AG10803 (cell line): ENCODE data around the gene CPT1C.

Experiments
- DNase-seq: peaks from one replicate; pipeline ENCODE4 v3.0.0; 2010; ENCODE audit warnings: low read depth
- H3K4me3 ChIP-seq: 2 replicates; pipeline ENCODE4 v1.5.1; 2011; ENCODE audit warnings: mild to moderate bottlenecking, low read length, control low read depth
- TF ChIP-seq, protein P1 (sequence below): conservative IDR thresholded peaks from 2 replicates; pipeline ENCODE4 v1.5.1; 2011; ENCODE audit warnings: mild to moderate bottlenecking, low read length, control low read depth, inconsistent platforms

Gene CPT1C

DNA sequence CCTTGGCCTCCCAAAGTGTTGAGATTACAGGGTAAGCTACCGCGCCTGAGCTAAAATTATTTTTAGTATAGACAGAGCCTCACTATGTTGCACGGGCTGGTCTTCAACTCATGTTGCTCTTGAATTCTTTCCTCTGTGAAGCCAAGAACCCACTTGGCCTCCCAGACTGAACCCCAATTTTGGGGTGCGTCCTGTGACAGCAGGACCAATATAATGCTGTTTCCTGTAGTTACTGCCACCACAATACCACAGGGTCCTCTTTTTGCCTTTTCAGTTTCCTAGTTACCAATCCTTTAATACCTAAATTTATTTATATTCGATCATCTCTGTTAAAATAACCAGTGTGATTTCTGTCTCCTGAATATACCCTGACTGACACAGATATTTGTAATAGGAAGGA, 39.2 kb downstream of the CPT1C start:
- no peak overlapping the region for H3K4me3 ChIP-seq
- DNase-seq, result no peak
- TF ChIP-seq, protein P1, sequence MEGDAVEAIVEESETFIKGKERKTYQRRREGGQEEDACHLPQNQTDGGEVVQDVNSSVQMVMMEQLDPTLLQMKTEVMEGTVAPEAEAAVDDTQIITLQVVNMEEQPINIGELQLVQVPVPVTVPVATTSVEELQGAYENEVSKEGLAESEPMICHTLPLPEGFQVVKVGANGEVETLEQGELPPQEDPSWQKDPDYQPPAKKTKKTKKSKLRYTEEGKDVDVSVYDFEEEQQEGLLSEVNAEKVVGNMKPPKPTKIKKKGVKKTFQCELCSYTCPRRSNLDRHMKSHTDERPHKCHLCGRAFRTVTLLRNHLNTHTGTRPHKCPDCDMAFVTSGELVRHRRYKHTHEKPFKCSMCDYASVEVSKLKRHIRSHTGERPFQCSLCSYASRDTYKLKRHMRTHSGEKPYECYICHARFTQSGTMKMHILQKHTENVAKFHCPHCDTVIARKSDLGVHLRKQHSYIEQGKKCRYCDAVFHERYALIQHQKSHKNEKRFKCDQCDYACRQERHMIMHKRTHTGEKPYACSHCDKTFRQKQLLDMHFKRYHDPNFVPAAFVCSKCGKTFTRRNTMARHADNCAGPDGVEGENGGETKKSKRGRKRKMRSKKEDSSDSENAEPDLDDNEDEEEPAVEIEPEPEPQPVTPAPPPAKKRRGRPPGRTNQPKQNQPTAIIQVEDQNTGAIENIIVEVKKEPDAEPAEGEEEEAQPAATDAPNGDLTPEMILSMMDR, result no peak

DNA sequence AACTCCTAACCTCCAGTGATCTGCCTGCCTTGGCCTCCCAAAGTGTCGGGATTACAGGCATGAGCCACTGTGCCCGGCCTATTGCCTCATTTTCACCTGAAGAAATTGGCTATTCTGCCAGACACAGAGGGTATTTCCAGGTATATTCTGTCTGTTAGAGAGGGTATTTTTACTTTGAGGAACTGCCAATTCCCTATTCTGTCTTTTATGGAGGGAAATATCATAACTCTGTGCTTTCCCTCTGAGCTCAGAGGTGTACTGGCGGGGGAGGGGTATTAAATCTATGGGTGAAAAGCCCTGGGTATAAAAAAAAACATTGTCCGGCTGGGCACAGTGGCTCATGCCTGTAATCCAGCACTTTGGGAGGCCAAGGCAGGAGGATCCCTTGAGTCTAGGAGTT, 47.4 kb downstream of the CPT1C start:
- no peak for DNase-seq
- TF ChIP-seq, protein P1, result no peak
- H3K4me3 ChIP-seq, result no peak overlapping the region

DNA sequence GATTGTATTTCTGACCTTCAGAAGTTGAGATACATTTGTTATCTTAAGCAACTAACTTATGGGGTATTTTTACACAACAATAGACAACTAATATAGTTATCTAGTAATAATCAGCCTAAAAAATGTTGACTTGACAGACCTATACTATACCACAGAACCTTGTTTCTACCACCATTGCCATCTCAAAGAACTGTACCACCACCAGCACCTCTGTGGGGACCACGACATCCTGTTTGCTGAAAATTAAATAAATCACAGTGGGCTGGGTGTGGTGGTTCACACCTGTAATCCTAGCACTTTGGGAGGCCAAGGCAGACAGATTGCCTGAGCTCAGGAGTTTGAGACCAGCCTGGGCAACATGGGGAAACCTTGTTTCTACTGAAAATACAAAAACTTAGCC, 48.2 kb downstream of the CPT1C start:
- no peak for DNase-seq
- no peak overlapping the region for H3K4me3 ChIP-seq
- TF ChIP-seq, protein P1, result no peak

DNA sequence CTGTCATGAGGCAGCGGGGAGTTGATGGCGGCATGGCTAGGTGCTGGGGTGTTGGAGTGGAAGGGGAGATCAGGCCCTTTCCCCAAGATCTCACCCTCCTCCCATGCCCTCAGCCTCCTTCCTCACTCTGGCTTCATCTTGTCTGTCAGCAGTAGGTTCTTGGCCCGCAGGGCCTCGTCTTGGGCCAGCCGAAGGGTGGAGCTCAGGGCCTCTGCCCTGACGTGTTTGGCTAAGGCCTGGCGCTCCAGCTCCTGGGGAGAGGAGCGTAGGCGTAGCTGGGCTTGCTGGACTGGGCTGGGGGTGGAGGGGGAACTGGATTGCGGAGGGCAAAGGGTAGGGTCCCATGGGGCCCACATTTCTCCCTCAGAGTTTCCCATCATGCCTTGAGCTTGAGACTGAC, 49.0 kb downstream of the CPT1C start:
- H3K4me3 ChIP-seq, result no peak overlapping the region
- TF ChIP-seq, protein P1, result no peak
- no peak for DNase-seq

DNA sequence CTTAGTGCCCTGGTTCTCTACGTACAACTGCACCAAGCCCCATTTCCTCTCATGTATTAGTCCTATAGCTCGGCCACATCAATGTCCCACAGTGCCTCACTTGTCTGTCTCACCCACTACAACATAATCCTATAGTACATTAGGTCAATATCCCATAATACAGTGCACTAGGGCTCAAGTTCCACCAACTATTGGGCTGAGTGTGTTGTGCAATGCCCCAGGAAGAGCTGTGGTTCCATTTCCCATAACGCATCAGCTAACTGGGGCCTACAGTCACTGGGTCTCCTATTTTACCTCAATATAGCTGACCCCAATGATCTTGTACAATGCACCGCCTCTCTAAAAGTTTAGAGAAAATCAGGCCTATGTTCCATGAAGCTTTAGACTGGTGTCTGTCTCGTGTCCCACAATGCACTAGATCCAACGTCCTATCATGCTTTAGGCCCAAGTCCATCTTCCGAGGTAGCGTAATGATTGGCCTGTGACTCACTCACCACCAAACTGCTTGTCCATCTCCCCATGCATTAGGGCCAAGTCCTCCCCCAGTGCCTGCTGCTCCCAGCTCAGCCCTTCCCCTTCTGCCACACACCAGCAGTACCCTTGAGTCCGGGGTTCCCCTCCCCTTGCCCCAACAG, 50.4 kb downstream of the CPT1C start:
- no peak for DNase-seq
- TF ChIP-seq, protein P1, result no peak
- H3K4me3 ChIP-seq, result no peak overlapping the region

DNA sequence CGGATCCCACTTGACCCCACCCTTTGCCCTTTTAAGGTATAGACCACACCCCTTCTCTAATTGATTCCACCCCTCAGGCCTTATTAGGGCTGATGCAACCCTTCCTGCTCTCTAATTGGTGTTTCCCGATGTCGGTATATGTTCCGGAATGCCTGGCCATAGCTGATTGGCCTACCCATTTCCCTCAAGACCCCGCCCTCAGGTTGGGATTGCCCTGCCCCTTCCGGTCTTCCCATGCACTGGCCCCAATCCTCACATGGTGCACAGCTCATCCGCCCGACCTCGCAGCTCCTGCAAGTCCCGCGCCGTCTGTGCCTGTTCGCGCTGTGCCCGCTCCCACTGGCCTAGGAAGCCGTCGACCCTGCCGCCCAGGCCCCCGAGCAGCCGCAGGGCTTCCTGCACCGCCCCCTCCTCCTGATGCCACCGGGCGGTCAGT, 54.0 kb downstream of the CPT1C start:
- no peak for DNase-seq
- no peak overlapping the region for H3K4me3 ChIP-seq
- TF ChIP-seq, protein P1, result no peak

DNA sequence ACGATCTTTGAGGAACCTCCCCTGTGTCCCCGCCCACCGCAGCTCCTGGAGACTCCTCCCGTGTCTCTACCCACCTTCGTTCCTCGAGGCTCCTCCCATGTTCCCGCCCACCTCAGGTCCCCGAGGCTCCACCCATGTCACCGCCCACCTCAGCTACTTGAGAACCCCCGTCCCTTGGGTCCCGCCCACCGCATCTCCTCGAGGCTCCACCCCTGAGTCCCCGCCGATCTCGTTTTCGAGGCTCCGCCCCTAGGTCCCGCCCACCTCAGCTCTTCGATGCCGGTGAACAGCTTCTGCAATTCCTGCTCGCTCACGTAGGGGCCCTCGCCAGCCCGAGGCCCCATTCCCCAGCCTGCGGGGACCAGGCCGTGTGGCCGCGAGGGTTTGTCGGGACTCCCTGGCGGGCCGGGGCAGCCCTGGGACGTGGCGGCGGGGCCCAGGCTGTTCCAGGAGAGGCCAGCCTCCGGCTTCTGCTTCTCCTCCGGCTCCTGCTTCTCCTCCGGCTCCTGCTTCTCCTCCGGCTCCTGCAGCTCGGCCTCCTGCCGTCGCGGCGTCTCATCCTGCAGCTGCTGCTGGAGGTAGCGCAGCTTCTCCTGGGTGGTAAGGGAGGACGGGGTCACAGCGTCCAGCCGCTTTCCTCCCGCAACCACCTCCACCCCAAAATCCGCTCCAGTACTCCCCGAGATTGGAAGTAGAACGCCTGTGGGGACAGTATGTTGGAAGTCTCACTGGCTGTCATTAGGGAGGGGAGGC, 55.5 kb downstream of the CPT1C start:
- peak; percentile 32 for DNase-seq
- H3K4me3 ChIP-seq, result no peak overlapping the region
- TF ChIP-seq, protein P1, result no peak
